OCI-LY1 (cell line): ENCODE data around the gene FAM83D.

Experiments
- H2AFZ ChIP-seq: fragments of 200-600 bp; sonication (generic), shearing (Covaris generic); 2 replicates; pipeline ENCODE4 v1.6.0; 2014; ENCODE audit warnings: antibody characterized with exemption, mild to moderate bottlenecking, low read length
- H3F3A ChIP-seq: fragments of 200-600 bp; sonication (generic), shearing (Covaris generic); 2 replicates; pipeline ENCODE4 v1.6.0; 2014; ENCODE audit warnings: mild to moderate bottlenecking, antibody characterized with exemption, low read length, moderate library complexity; ENCODE audit not compliant: insufficient read depth
- H3K27ac ChIP-seq: fragments of 200-600 bp; sonication (generic); 2 replicates; pipeline ENCODE4 v1.5.1; 2014; ENCODE audit warnings: low read length, mixed run types, mild to moderate bottlenecking, low read depth; ENCODE audit not compliant: poor library complexity, severe bottlenecking
- H3K27me3 ChIP-seq: fragments of 200-600 bp; sonication (generic); 2 replicates; pipeline ENCODE4 v1.6.0; 2014; ENCODE audit warnings: antibody characterized with exemption, mild to moderate bottlenecking, low read length, moderate library complexity; ENCODE audit not compliant: insufficient read depth
- H3K36me3 ChIP-seq: fragments of 200-600 bp; sonication (generic); 2 replicates; pipeline ENCODE4 v1.6.1; 2014; ENCODE audit warnings: mild to moderate bottlenecking, antibody characterized with exemption, low read length, moderate library complexity, mixed read lengths; ENCODE audit not compliant: insufficient read depth
- H3K4me1 ChIP-seq: fragments of 200-600 bp; sonication (generic); 2 replicates; pipeline ENCODE4 v1.5.1; 2014; ENCODE audit warnings: mild to moderate bottlenecking, low read length, moderate library complexity; ENCODE audit not compliant: insufficient read depth, severe bottlenecking
- H3K4me2 ChIP-seq: fragments of 200-600 bp; sonication (generic), shearing (Covaris generic); 2 replicates; pipeline ENCODE4 v1.6.1; 2014; ENCODE audit warnings: low read length
- H3K4me3 ChIP-seq: fragments of 200-600 bp; sonication (generic); 2 replicates; pipeline ENCODE4 v1.5.1; 2014; ENCODE audit warnings: low read length, low read depth, mild to moderate bottlenecking, mixed read lengths; ENCODE audit not compliant: poor library complexity, severe bottlenecking
- H3K79me2 ChIP-seq: fragments of 200-600 bp; shearing (Covaris generic); 2 replicates; pipeline ENCODE4 v1.6.1; 2016; ENCODE audit warnings: mixed run types, low read length, mixed read lengths; ENCODE audit not compliant: insufficient read depth
- H3K9ac ChIP-seq: fragments of 200-600 bp; sonication (generic), shearing (Covaris generic); 2 replicates; pipeline ENCODE4 v1.6.1; 2014; ENCODE audit warnings: mild to moderate bottlenecking, low read length, mixed read lengths
- H3K9me2 ChIP-seq: fragments of 200-600 bp; sonication (generic), shearing (Covaris generic); 2 replicates; pipeline ENCODE4 v1.6.1; 2014; ENCODE audit warnings: low read depth, mild to moderate bottlenecking, low read length, mixed read lengths
- H3K9me3 ChIP-seq: fragments of 200-600 bp; shearing (Covaris generic); 2 replicates; pipeline ENCODE4 v1.6.1; 2014; ENCODE audit warnings: low read length, mixed read lengths
- H4K20me1 ChIP-seq: fragments of 200-600 bp; sonication (generic), shearing (Covaris generic); 2 replicates; pipeline ENCODE4 v1.6.0; 2016; ENCODE audit warnings: mild to moderate bottlenecking, low read length; ENCODE audit not compliant: insufficient read depth
- EZH2 ChIP-seq: fragments of 200-600 bp; sonication (generic), shearing (Covaris generic); IDR thresholded peaks from 2 replicates; pipeline ENCODE4 v1.8.0; 2017; ENCODE audit warnings: borderline replicate concordance, mixed run types, mild to moderate bottlenecking, antibody characterized with exemption, low read length, moderate library complexity, mixed read lengths
- TF ChIP-seq, protein P1 (sequence below): fragments of 200-600 bp; sonication (generic), shearing (Covaris generic); IDR thresholded peaks from 2 replicates; pipeline ENCODE4 v1.5.1; 2017; ENCODE audit warnings: mild to moderate bottlenecking, antibody characterized with exemption, low read length, moderate library complexity, mixed read lengths

Gene FAM83D

DNA sequence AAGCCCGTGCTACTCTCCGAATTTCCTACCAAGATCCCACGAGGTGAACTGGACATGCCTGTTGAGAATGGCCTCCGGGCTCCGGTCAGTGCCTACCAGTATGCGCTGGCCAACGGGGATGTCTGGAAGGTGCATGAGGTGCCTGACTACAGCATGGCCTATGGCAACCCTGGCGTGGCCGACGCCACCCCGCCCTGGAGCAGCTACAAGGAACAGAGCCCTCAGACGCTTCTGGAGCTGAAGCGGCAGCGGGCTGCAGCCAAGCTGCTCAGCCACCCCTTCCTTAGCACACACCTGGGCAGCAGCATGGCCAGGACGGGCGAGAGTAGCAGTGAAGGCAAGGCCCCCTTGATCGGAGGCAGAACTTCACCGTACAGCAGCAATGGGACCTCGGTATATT, 8.0 kb upstream of the FAM83D start:
- Histone ChIP-seq H2AFZ (no peak overlapping the region), H4K20me1 (no peaks in the 10 kb centered on the region), H3K79me2 (no peaks in the 10 kb centered on the region), H3K27me3 (no peaks in the 10 kb centered on the region), H3F3A (no peaks in the 10 kb centered on the region), H3K9ac (no peak overlapping the region), H3K36me3 (peaks cover 83% of the 10 kb centered on the region), H3K9me2 (no peaks in the 10 kb centered on the region), H3K4me3 (no peak overlapping the region), H3K9me3 (no peaks in the 10 kb centered on the region), H3K27ac (no peak overlapping the region), H3K4me2 (no peak overlapping the region), H3K4me1 (no peaks in the 10 kb centered on the region)
- TF ChIP-seq, protein P1, sequence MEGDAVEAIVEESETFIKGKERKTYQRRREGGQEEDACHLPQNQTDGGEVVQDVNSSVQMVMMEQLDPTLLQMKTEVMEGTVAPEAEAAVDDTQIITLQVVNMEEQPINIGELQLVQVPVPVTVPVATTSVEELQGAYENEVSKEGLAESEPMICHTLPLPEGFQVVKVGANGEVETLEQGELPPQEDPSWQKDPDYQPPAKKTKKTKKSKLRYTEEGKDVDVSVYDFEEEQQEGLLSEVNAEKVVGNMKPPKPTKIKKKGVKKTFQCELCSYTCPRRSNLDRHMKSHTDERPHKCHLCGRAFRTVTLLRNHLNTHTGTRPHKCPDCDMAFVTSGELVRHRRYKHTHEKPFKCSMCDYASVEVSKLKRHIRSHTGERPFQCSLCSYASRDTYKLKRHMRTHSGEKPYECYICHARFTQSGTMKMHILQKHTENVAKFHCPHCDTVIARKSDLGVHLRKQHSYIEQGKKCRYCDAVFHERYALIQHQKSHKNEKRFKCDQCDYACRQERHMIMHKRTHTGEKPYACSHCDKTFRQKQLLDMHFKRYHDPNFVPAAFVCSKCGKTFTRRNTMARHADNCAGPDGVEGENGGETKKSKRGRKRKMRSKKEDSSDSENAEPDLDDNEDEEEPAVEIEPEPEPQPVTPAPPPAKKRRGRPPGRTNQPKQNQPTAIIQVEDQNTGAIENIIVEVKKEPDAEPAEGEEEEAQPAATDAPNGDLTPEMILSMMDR, result no peak
- no peak for TF ChIP-seq EZH2

DNA sequence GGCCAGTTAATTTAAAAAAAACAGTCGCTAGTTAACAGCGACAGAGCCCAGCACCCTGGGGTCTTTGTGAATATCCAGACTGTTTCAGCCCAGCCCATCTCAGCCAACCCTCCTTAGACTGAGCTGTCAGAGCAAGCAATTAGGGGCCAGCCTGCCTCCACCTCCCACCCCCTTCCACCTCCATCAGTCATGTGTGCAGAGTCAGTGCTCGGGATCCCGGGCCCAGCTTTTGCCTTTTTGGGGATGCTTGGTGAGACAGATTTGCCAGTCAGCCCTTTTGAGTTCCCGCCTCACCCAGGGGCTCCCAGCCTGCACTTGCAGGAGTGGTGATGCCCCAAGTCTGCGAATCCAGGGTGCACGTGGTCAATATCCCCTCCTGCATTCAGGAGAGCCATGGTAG, 6.5 kb upstream of the FAM83D start:
- no peaks in the 10 kb centered on the region for H3K79me2 ChIP-seq
- H3K4me3 ChIP-seq, result no peak overlapping the region
- no peak overlapping the region for H3K9ac ChIP-seq
- no peaks in the 10 kb centered on the region for H3K4me1 ChIP-seq
- no peaks in the 10 kb centered on the region for H3F3A ChIP-seq
- H3K36me3 ChIP-seq, result peaks cover 68% of the 10 kb centered on the region
- no peaks in the 10 kb centered on the region for H4K20me1 ChIP-seq
- H2AFZ ChIP-seq, result no peak overlapping the region
- H3K4me2 ChIP-seq, result no peak overlapping the region
- H3K9me3 ChIP-seq, result no peaks in the 10 kb centered on the region
- H3K27ac ChIP-seq, result no peak overlapping the region
- TF ChIP-seq EZH2, result no peak
- TF ChIP-seq, protein P1, result no peak
- H3K27me3 ChIP-seq, result no peaks in the 10 kb centered on the region
- H3K9me2 ChIP-seq, result no peaks in the 10 kb centered on the region

GRCh38 chr20:38920411-38920810, 5.8 kb upstream of the FAM83D start:
- Histone ChIP-seq H4K20me1 (no peaks in the 10 kb centered on the region), H3K4me1 (no peaks in the 10 kb centered on the region), H3F3A (no peaks in the 10 kb centered on the region), H3K36me3 (peaks cover 61% of the 10 kb centered on the region), H3K79me2 (no peaks in the 10 kb centered on the region), H3K4me3 (no peak overlapping the region), H3K27ac (no peak overlapping the region), H3K9ac (no peak overlapping the region), H2AFZ (no peak overlapping the region), H3K9me2 (no peaks in the 10 kb centered on the region), H3K27me3 (no peaks in the 10 kb centered on the region), H3K4me2 (no peak overlapping the region), H3K9me3 (no peaks in the 10 kb centered on the region)
- TF ChIP-seq, protein P1, result no peak
- TF ChIP-seq EZH2, result no peak
